ENCODE data around the gene ZNF778.

Gene ZNF778

GRCh38 chr16:89217388-89218191 lies at the start of gene ZNF778:
ZNF778 (plus strand) TSS chr16:89217703; CDS start chr16:89221128, 3,425 bp downstream.
- DNase-seq (ENCODE audit: low read depth, low spot score), result peak; percentile 39

GRCh38 chr16:89168381-89169189 lies 48.9 kb upstream of the ZNF778 start:
- DNase-seq (ENCODE audit: low read depth, low spot score), result no peak

- DNase-seq (ENCODE audit: low read depth, low spot score), result no peak
Measured at GRCh38 chr16:89169778-89170177, 47.7 kb upstream of the ZNF778 start.

- DNase-seq (ENCODE audit: low read depth, low spot score), result no peak
Measured at GRCh38 chr16:89170346-89171215, 46.9 kb upstream of the ZNF778 start.

GRCh38 chr16:89171216-89172170 lies 46.0 kb upstream of the ZNF778 start, which contains the start of gene CDH15:
CDH15 (plus strand) TSS chr16:89171748; CDS start chr16:89171832, 84 bp downstream.
- no peak for DNase-seq (ENCODE audit: low read depth, low spot score)

GRCh38 chr16:89172171-89172527 lies 45.4 kb upstream of the ZNF778 start:
- DNase-seq (ENCODE audit: low read depth, low spot score), result no peak

GRCh38 chr16:89172528-89173173 lies 44.9 kb upstream of the ZNF778 start:
- no peak for DNase-seq (ENCODE audit: low read depth, low spot score)

GRCh38 chr16:89173174-89173921 lies 44.2 kb upstream of the ZNF778 start:
- no peak for DNase-seq (ENCODE audit: low read depth, low spot score)

GRCh38 chr16:89174055-89174827 lies 43.3 kb upstream of the ZNF778 start:
- DNase-seq (ENCODE audit: low read depth, low spot score), result no peak

GRCh38 chr16:89174877-89175276 lies 42.6 kb upstream of the ZNF778 start:
- no peak for DNase-seq (ENCODE audit: low read depth, low spot score)

GRCh38 chr16:89175280-89176146 lies 42.0 kb upstream of the ZNF778 start:
- no peak for DNase-seq (ENCODE audit: low read depth, low spot score)

GRCh38 chr16:89176147-89176690 lies 41.3 kb upstream of the ZNF778 start:
- no peak for DNase-seq (ENCODE audit: low read depth, low spot score)

GRCh38 chr16:89176717-89177116 lies 40.8 kb upstream of the ZNF778 start:
- DNase-seq (ENCODE audit: low read depth, low spot score), result no peak

- DNase-seq (ENCODE audit: low read depth, low spot score), result no peak
Measured at GRCh38 chr16:89177501-89177900, 40.0 kb upstream of the ZNF778 start.

- no peak for DNase-seq (ENCODE audit: low read depth, low spot score)
Measured at GRCh38 chr16:89178453-89179147, 38.9 kb upstream of the ZNF778 start.

- DNase-seq (ENCODE audit: low read depth, low spot score), result no peak
Measured at GRCh38 chr16:89179148-89179484, 38.4 kb upstream of the ZNF778 start.

All from brain pericyte (primary cell).